Limb (tissue), 2 donors: Measurements from ENCODE around the gene RNASEL.
"Not testable (repeated sequence)": the region's sequence is repeated elsewhere in the genome, so short reads cannot be mapped to it uniquely, and the experiment has no call there.

ENCODE experiments used
- DNase-seq, 2 donors: peaks; one replicate each; pipeline ENCODE4 v3.0.0-alpha.2; 2016; ENCODE audit errors: extremely low spot score in 2 of 2

The RNASEL gene

GRCh38 chr1:182588500-182589396, at the start of gene RNASEL:
RNASEL (minus strand) TSS chr1:182589256; CDS start chr1:182586806, 2,450 bp downstream.
- peak; percentile 70 to 81 for DNase-seq

- no peak for DNase-seq
These were observed 48.7 kb upstream of the RNASEL start for GRCh38 chr1:182637769-182638168.

- no peak for DNase-seq
These were observed 46.8 kb upstream of the RNASEL start for GRCh38 chr1:182635871-182636270.

- peak in 1 of 2 donors; percentile 55 for DNase-seq
These were observed 45.4 kb upstream of the RNASEL start for GRCh38 chr1:182634306-182635072.

- DNase-seq: no peak
These were observed 44.7 kb upstream of the RNASEL start for GRCh38 chr1:182633657-182634281.

GRCh38 chr1:182633031-182633430, 44.0 kb upstream of the RNASEL start:
- DNase-seq: no peak

- DNase-seq: not testable (repeated sequence)
These were observed 43.4 kb upstream of the RNASEL start for GRCh38 chr1:182632441-182632857.

- no peak for DNase-seq
These were observed 42.9 kb upstream of the RNASEL start for GRCh38 chr1:182631954-182632353.

- DNase-seq: no peak
These were observed 42.1 kb upstream of the RNASEL start for GRCh38 chr1:182631053-182631677.

- no peak for DNase-seq
These were observed 41.5 kb upstream of the RNASEL start for GRCh38 chr1:182630586-182630985.

- no peak for DNase-seq
These were observed 40.5 kb upstream of the RNASEL start for GRCh38 chr1:182629499-182630096.

- DNase-seq: no peak
These were observed 40.0 kb upstream of the RNASEL start for GRCh38 chr1:182629080-182629479.

GRCh38 chr1:182628657-182629056, 39.6 kb upstream of the RNASEL start:
- no peak for DNase-seq

GRCh38 chr1:182627622-182628021, 38.6 kb upstream of the RNASEL start:
- no peak for DNase-seq

- DNase-seq: no peak
These were observed 37.5 kb upstream of the RNASEL start for GRCh38 chr1:182626527-182626926.

GRCh38 chr1:182625719-182626504, 36.9 kb upstream of the RNASEL start:
- DNase-seq: no peak

GRCh38 chr1:182625024-182625423, 36.0 kb upstream of the RNASEL start:
- DNase-seq: no peak

GRCh38 chr1:182624577-182624976, 35.5 kb upstream of the RNASEL start:
- DNase-seq: no peak

GRCh38 chr1:182622901-182623528, 34.0 kb upstream of the RNASEL start:
- peak; percentile 48 to 63 for DNase-seq

GRCh38 chr1:182621906-182622305, 32.9 kb upstream of the RNASEL start:
- no peak for DNase-seq
